ENCODE data around the gene SLC25A33.
"Not testable (repeated sequence)": the region's sequence is repeated elsewhere in the genome, so short reads cannot be mapped to it uniquely, and the experiment has no call there.

The SLC25A33 gene

DNA sequence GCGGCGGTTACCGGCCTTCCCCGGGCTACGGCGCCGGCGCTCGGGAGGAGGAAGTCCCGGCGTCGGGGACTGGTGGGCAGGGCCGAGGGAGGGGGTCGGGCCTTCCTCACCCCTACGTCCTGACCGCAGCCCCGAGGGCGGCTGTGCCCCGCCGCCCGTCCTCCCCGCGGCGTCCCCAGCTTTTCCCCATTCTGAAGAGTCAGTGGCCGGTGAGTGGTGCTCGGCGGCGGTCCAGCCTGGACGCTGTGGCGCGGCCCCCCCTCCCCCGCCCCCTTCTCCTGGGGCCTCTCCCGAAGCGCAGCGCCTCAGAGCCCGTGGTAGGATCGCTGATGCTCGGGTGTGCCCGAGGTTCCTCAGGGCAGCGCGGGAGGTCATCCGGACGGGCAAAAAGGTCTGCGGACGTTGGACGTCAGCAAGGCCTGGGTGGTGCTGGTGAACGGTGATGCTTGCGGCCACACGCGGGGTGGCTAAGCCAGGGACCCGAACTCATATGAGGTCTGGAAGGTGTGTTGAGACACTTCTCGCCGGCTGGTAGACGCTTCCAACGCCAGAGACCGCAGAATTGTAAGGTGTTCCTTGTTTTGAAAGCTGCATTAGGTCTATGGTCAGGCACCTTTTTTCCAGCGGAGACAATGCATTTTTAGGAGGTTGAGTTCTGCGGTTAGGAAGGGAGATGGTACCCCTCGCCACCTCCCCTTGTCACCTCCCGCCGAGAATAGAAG, 725 bp downstream of the SLC25A33 start:
- peak; percentile 28 for DNase-seq

DNA sequence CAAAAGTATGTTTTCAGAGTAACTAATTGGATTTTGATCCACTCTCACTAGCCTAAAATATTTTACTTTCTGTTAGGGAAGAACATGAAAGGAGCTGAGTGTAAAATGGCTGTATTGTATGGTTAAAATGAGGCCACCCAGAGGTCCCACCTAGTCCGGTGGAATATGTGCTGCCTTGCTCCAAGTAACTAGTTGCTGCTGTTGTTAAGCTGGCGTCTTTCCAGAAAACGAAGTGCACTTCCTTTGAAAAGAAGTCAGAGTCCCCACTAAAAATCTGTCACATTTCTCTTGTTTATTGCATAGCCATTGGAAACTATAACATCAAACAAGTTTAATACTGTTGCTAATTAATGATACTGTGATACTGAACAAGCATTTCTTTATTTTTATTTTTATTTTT, 3.2 kb downstream of the SLC25A33 start:
- no peak for DNase-seq

DNA sequence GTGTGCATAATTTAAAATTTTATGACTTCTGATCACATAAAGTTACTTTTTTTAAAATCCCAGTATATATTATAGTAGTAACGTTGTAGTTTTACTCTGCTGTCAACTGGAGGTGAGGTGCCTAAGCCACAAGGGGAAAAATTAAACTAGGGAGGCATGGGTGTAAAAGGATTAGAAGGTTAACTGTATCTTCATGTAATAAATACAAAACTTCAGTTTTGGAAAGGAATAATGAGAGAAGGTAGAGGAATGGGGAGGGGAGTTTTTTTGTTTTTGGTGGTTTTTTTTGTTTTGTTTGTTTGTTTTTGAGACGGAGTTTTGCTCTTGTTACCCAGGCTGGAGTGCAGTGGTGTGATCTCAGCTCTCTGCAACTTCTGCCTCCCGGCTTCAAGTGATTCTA, 5.7 kb downstream of the SLC25A33 start:
- no peak for DNase-seq

DNA sequence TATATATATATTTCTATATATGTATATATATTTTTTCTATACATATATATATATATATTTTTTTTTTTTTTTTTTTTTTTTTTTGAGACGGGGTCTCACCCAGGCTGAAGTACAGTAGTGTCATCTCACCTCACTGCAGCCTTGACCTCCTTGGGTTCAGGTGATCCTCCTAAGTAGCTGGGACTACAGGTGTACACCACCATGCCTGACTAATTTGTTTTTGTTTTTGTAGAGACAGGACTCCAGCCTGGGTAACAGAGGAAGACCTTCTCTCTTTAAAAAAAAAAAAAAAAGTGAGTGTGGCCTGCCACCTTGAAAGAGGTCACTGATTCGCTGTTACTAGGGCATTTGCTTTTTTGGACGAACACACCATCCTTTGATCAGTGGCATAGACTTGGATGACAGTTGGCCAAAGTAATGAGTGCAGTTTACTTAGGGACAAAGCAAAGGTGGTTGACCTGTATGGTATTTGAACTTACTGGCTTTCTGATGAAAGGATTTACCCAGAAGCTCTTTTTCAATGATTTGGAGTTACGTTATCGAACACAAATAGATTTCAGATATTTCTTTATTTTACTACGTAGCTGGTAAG, 10.8 kb downstream of the SLC25A33 start:
- no peak for DNase-seq

DNA sequence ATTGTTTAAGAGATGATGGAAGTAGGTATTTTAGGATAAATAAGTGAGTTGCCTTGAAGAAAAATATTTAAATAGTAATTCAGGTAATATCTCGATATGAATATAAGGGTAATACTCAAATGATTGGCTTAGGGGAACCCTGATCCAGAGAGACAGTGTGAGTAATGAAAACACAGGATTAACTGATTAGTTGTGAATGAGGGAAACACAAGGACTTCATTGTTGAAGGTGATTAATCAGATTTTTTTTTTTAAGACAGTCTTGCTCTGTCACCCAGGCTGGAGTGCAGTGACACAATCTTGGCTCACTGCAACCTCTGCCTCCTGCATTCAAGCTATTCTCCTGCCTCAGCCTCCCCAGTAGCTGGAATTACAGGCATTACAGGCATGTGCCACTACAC, 12.7 kb downstream of the SLC25A33 start:
- DNase-seq, result no peak

DNA sequence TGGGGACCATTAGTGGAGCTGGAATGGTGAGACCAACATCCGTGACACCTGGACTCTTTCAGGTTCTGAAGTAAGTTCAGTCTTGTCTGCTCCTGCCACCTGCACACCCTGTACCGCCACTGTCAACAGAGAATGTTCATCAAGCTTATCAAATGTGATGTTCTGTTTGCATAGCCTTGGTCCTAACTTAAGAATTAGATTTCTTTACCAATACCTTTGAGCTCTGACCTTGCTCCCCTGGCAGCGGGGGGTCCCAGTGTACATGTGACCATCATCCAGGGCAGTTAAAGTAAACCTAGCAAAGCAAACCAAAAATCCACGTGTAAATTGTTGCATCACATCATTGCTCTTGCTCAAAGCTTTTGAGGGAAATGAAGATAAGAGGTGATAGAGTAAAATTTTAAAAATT, 14.5 kb downstream of the SLC25A33 start:
- DNase-seq, result no peak

DNA sequence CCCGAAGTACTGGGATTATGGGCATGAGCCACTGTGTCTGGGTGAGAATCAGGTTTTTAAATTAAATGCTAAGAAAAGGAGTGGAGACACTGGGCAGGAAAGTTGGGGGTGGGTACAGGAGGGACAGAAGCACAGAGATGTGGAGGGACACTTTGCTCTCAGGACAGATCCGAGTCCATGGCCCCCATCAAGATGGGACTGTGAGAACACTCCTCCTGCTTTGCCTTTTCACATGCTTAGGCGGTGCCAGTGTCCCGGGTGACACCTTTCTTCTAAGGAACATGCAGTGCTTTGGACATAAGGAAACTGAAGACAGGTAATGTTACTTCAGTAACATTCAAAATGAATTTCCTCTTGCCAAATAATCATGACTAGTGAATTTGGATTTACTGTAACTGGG, 16.7 kb downstream of the SLC25A33 start:
- DNase-seq, result no peak

DNA sequence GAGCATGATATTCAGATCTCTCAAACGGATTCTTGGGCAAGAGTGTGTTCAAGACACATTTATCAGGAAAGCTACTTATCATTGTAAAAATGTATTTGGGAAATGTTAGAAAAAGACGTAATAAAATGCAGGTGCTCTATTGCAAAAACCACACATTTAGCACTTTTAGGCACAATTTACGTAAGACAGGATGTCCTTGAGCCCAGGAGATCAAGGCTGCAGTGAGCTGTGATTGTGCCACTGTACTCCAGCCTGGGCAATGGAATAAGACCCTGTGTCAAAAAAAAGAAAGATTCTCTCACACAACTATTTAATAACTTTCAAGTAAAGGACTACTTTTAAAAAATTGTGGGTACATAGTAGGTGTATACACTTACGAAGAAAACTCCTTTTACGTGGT, 18.4 kb downstream of the SLC25A33 start:
- DNase-seq, result no peak

DNA sequence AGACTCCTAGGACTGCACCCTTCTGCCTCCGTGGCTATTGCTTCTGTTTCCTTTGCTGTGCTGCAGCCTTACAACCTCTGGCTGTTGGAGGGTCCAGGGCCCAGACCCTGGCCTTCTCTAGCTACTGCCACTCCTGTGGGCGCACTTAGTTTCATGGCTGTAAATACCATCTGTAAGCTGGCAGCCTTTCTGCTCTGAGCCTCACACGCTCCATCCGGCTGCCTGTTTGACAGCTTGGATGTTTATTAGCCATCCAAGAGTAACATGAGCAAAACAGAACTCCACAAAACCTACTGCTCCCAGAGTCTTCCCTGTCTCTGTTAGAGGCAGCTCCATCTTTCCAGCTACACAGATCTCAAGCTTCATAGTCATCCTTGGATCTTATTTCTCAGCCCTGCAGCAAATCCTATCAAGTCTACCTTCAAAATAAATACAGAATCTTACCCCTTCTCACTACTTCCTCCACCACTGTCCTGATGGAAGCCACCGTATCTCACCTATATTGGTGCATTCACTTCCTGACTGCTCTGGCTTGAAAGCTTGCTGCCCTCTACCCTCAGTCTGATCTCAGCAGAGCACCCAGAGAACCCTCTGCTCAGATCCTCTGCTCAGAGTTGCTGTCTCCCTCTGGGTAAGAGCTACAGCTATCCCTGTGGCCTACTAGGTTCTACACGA, 19.1 kb downstream of the SLC25A33 start:
- no peak for DNase-seq

DNA sequence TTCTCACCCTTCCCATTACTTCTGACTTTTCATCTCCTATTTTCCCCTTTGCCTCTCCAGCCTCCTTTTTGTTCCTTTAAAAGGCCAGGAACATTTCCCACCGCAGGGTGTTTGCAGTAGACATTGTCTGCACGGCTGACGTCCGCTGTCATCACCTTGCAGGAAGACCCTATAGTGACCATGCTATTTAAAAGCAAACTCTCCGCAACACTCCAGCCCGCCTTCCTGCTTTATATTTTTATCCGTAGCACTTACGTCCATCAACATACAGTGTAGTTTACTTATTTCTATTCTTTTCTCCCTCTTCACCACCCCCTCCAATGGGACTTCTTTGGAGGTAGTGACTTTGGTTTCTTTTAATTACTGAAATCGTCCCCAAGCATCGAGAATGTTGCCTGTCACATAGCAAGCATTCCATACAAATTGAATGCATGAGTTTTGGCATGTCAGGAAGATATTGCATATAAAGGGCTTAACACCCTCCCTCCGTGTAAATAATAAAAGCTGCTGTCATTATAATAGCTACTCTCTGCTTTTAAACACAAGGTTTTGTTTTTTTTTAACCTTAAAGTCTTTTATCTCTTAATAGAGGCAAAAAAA, 19.8 kb downstream of the SLC25A33 start:
- DNase-seq, result no peak

DNA sequence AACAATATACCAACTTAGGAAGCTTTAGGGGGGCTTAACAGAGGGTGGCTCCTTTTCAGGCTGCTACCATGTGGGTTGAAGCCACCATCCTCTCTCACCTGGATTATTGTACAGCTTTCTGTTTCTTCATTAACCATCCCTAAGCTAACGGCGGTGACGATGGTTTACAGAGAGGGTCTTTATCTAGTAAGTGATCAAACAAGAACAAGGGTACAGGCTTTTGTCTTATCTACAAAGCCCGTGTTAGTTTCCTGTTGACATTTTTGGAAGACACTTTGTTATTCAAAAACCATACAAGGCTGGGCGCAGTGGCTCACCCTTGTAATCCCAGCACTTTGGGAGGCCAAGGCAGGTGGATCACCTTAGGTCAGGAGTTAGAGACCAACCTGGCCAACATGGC, 20.4 kb downstream of the SLC25A33 start:
- DNase-seq, result no peak

DNA sequence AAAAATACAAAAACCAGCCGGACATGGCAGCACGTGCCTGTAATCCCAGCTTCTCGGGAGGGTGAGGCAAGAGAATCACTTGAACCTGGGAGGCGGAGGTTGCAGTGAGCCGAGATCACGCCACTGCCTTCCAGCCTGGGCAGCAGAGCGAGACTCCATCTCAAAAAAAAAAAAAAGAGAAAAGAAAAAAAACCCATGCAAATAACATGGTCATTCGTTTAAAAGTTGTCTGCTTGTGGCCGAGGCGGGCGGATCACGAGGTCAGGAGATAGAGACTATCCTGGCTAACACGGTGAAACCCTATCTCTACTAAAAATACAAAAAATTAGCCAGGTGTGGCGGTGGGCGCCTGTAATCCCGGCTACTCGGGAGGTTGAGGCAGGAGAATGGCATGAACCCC, 20.8 kb downstream of the SLC25A33 start:
- DNase-seq, result not testable (repeated sequence)

DNA sequence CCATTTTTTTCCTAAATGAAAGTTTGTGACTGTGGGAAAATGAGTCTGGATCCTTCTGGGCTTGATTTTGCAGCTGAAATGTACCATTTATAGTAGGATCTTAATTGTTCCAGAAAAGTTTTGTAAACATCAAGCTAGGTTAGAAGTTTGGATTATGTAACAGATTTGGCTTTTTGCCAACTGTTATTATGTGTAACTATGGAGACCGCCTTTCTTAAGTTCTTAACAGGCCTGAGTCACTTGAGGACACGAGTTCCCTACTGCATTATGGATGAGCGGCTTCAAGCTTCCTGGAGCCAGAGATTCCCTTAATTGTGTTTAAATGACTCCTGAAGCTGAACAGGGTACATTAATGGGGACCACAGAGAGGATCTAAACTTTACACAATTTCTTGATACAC, 22.2 kb downstream of the SLC25A33 start:
- DNase-seq, result peak; percentile 29

DNA sequence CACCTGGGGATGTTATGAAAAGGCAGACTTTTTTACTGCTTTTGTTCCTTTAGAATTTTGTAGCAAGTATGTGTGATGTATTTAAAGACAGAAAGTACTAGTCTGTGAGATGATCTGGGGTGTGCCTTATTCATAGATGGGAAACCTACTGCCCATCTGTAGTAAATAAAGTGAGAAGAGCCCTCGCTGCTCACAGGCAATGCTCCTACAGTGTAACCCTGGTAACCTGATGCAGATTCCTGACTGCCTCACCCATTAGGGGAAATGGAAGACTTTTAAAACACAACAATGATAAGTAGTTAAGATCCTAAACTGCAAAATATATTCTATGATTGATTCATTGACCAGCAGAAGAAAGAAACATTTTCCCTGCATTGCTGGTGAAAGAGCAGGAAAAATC, 30.0 kb downstream of the SLC25A33 start:
- DNase-seq, result no peak

DNA sequence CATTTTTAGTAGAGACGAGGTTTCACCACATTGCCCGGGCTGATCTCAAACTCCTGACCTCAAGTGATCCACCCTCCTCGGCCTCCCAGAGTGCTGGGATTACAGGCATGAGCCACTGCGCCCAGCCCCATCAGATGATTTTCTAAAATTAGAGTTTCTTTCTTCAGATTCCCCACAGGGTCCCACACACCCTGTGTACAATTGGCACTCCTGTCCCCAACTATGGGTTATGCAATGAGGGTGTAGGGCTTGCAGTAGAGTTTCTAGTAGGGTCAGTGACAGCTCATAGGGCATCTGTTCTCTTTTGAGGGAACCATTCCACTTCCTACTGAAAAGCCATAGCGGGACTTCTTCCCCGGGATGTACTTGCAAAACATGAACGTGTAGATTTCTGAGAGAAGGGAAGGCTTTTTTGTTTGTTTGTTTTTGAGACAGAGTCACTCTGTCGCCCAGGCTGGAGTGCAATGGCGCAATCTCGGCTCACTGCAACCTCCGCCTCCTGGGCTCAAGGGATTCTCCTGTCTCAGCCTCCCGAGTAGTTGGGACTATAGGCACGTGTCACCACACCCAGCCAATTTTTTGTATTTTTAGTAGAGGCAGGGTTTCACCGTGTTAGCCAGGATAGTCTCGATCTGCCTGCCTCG, 31.7 kb downstream of the SLC25A33 start:
- DNase-seq, result not testable (repeated sequence)

DNA sequence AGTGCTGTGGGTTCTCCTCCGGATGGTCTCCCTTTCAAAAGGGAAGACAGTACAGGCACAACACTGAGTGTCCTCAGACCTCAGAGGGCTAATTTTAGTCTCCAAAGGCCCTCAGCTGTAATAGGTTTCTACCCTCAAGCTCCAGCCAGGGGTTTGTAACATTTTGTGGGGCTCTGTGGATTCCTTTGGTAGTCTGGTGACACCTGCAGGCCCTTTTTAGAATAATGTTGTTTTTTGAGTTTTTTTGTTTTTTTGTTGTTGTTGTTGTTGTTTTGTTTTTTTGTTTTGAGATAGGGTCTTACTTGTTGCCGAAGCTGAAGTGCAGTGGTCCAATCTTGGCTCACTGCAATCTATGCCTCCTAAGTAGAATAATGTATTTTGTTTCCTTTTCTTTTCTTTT, 34.5 kb downstream of the SLC25A33 start:
- no peak for DNase-seq

DNA sequence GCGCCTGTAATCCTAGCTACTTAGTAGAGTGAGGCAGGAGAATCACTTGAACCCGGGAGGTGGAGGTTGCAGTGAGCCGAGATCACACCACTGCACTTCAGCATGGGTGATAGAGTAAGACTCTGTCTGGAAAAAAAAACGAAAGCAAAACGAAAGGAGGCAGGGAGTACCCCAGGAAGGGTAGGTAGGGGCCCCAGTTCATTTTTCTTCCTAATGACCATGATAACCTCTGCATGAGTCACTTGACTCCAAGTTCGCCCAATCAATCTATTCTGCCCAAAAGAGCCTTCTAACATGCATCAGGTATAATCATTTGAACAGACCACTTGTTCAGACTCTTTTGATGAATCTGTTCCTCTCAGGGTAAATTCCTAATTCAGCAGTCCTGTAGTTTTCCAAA, 36.2 kb downstream of the SLC25A33 start:
- DNase-seq, result no peak

DNA sequence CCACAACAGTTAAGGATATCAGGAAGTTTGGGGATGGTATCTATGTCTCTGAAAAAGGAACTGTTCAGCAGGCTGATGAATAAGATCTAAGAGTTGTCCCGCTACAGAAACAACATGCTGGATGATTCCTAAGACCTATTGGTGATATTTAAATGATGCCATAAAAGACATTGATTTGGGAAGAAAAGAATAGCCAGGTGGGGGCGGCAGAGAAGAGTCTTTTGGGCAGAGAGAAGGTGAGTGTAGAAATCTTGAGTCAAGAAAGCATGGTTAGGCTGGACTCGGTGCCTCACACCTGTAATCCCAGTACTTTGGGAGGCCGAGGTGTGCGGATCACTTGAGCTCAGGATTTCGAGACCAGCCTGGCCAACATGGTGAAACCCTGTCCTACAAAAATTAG, 37.6 kb downstream of the SLC25A33 start:
- no peak for DNase-seq

DNA sequence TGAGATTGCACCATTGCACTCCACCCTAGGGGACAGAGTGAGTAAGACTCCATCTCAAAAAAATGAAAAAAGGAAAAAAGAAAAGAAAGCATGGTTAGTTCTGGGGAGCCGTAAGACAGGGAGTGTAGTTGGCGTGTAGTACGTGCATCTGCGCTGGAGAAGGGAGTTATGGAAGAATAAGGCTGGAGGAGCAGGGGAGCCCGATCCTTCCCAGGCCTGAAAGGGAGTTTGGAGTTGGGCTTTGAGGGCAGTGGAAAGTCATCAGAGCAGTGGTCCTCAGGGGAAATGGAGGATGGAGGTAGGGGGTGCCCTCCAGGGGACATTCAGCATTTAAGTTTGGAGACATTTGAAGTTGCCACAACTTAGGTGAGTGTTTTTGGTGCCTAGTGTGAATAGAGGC, 38.2 kb downstream of the SLC25A33 start:
- no peak for DNase-seq

DNA sequence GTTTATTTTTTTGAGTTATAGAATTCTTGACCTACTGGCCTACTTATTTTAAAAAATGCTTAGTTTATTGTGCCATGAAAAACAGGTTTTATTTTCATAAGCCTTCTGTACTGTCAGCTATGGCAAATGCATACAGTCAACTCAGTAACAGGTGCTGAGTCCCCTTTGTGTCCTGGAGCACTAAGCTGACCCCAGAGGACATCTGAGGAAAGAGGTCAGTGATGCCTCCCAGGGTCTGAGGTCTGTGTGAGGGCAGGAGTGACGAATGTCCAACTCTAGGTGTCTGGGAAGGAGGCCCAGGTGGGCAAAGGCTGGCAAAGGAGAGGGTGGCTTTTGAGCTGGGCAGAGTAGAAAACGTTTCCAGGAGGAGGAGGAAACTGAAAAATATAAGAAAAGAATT, 41.7 kb downstream of the SLC25A33 start:
- no peak for DNase-seq

DNA sequence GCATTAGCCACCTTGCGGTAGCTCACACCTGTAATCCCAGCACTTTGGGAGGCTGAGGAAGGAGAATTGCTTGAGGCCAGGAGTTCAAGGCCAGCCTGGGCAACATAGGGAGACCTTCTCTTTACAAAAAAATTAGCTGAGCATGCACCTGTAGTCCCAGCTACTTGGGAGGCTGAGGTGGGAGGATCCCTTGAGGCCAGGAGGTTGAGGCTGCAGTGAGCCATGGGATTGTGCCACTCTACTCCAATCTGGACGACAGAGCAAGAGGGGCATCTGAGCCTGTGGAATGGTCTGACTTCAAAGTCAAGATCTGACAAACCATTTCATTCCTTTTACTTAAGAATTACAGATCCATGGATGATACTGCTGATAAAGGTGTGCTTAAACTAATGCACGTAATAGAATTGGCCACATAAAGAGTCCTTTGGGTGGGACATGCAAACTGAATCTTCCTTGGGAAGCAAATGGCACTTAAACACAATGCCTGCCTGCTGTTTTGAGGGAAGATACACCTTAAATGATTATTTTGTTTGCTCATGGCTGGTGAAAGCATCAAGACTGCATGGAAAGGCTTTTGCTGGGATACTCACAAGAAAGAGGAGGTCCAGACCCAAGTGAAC, 47.0 kb downstream of the SLC25A33 start:
- no peak for DNase-seq

DNA sequence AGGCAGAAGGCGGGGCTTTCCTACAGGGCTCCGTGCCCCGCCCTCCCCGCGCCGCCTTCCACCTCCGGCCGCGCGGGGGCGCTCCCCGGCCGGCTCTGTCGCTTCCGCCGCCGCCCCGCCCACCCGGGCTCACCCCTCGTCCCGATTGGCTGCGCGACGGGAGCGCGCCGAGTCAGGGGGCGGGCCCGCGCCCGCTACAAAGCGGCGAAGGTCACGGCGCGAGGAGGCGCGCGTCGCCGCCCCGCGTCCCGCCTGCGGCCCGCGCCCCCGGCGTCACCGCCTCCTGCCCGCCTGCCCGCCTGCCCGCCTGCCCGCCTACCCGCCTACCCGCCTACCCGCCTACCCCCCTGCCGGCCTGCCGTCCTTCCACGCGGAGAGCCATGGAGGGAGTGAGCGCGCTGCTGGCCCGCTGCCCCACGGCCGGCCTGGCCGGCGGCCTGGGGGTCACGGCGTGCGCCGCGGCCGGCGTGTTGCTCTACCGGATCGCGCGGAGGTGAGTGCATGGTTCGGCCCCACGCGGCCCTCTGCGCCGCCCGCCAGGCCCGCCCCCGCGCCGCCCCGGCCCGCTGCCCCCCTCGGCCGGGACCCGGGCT, 49.4 kb downstream of the SLC25A33 start, which contains the start of gene TMEM201:
Gene TMEM201, plus strand, starts transcription at position 361 of the 593 bp plus-strand sequence. Its CDS starts 20 bp downstream, at position 381.
- peak; percentile 95 for DNase-seq
